NCI-H748 (cell line): ENCODE measurements around the gene AMOT.

ENCODE experiments used
- DNase-seq: peaks from one replicate; lab custom pipeline; 2025; ENCODE audit not compliant: unreplicated experiment; lab: John Stamatoyannopoulos, UW

AMOT gene

GRCh38 chrX:112746812-112747595 is 93.6 kb downstream of the AMOT start:
- DNase-seq = no peak

GRCh38 chrX:112738347-112739033 is 102.1 kb downstream of the AMOT start:
- DNase-seq = no peak

- no peak for DNase-seq
Measured at GRCh38 chrX:112736310-112736709, 104.3 kb downstream of the AMOT start.

GRCh38 chrX:112735147-112735546 is 105.5 kb downstream of the AMOT start:
- no peak for DNase-seq

- DNase-seq = no peak
Measured at GRCh38 chrX:112734290-112734689, 106.3 kb downstream of the AMOT start.

- peak; percentile 22 for DNase-seq
Measured at GRCh38 chrX:112731793-112732192, 108.8 kb downstream of the AMOT start.
